Esophagus muscularis mucosa (tissue), 4 donors: Measurements from ENCODE around the gene CDC20.

Source experiments
- EP300 ChIP-seq: sonication (generic); formaldehyde crosslinking; IDR thresholded peaks from one replicate; pipeline ENCODE4 v1.6.1; 2017; ENCODE audit warnings: antibody characterized with exemption
- POLR2A ChIP-seq: fragments of 450-650 bp; IDR thresholded peaks from one replicate; pipeline ENCODE4 v1.6.1; 2017; ENCODE audit warnings: antibody characterized with exemption, moderate library complexity, mild to moderate bottlenecking, low read depth
- POLR2AphosphoS5 ChIP-seq, 2 donors: sonication (generic); formaldehyde crosslinking; IDR thresholded peaks; one replicate each; pipeline ENCODE4 v1.6.1; 2017; ENCODE audit warnings: antibody characterized with exemption in 2 of 2
- TF ChIP-seq, protein P1 (sequence below), 3 experiments: fragments of 200-600 bp in 2 of 3; fragments of 450-650 bp in 1 of 3; sonication (generic) in 2 of 3; IDR thresholded peaks; one replicate each; pipeline ENCODE4 v1.5.1; 2017 to 2019; ENCODE audit warnings: antibody characterized with exemption in 3 of 3, mild to moderate bottlenecking in 2 of 3, moderate library complexity in 1 of 3

DNA sequence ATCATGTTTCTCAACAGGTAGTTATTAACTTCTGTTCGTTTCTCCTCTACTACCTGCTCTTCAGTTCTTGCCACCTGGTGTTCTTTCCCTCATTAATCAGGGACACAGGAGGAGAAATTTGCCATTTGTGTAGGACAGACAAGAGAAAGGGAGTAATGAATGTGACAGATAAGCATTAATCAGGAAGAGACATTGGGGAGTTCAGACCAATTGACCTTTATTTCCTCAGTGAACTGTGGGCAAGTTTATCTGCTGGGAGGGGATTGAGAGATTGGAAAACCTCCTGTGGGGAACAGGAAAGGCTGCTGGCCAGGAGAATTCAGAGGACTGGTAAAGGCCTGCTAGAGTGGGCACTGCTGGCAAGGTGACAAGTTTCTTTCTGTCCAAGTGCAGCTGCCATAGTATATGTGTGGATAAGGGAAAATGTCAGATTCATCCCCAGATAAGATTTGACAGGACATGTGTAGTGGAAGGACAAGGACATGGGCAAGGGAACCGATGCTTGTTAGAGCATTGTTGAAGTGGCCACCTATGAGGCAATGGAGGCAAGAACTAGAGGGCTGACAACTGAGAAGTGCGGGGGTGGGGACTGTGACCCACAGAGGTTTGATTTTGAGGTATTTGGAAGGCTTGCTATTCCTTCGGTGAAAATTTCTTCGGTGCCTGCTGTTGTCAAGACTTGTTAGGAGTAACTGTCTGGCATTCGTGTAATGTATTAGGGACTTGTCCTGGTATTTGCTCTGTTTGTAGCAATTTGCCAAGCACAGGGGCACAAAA is 43.5 kb downstream of the CDC20 start:
- TF ChIP-seq, protein P1, sequence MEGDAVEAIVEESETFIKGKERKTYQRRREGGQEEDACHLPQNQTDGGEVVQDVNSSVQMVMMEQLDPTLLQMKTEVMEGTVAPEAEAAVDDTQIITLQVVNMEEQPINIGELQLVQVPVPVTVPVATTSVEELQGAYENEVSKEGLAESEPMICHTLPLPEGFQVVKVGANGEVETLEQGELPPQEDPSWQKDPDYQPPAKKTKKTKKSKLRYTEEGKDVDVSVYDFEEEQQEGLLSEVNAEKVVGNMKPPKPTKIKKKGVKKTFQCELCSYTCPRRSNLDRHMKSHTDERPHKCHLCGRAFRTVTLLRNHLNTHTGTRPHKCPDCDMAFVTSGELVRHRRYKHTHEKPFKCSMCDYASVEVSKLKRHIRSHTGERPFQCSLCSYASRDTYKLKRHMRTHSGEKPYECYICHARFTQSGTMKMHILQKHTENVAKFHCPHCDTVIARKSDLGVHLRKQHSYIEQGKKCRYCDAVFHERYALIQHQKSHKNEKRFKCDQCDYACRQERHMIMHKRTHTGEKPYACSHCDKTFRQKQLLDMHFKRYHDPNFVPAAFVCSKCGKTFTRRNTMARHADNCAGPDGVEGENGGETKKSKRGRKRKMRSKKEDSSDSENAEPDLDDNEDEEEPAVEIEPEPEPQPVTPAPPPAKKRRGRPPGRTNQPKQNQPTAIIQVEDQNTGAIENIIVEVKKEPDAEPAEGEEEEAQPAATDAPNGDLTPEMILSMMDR (IDR thresholded peaks at IDR 0.05) = no peak
- TF ChIP-seq POLR2A (no peak), POLR2AphosphoS5 (IDR thresholded peaks at IDR 0.05) (no peak), EP300 (no peak)
